SIG-M5 (cell line): ENCODE results near the gene CCBE1.
"Not testable (repeated sequence)": the region's sequence is repeated elsewhere in the genome, so short reads cannot be mapped to it uniquely, and the experiment has no call there.

Experiments used
- DNase-seq: peaks from one replicate; lab custom pipeline; 2025; lab: John Stamatoyannopoulos, UW

CCBE1 gene

DNA sequence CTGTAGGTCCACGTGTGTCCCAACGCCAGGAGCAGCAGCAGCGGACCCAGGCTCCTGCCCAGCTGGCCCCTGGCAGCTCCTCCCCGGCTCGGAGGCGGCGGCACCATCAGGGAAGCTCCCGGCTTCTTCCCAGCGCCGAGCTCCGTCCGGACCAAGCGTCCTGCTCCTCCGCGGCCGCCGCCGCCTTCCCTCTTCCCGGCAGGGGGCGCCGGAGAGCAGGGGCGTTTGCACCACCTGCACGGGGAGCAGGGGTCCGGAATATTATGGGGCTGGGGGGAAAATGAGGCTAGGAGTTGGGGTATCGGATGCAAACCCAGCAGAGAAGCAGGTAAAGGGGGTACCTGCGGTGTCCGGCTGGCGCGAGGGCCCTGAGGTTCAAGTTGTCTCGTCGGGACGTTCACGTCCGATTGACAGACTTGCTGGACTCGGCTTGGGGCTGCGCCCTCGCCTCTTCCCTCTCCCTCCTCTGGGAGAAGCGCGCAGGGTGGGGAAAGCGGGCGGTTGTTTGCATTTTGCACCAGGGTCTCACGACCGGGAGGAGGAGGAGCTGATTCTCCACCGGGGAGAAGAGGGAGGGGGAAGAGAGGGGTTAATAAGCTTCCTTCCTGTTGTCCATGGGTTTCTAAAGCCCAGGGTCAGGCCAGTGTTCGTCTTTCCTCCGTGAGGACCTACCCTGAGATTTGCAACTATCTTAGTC lies at the start of gene CCBE1:
Gene CCBE1, minus strand, starts transcription at position 188 of the 697 bp plus-strand sequence.
- DNase-seq: no peak

- DNase-seq: no peak
These were observed 47.1 kb upstream of the CCBE1 start for GRCh38 chr18:59744271-59744721.

DNA sequence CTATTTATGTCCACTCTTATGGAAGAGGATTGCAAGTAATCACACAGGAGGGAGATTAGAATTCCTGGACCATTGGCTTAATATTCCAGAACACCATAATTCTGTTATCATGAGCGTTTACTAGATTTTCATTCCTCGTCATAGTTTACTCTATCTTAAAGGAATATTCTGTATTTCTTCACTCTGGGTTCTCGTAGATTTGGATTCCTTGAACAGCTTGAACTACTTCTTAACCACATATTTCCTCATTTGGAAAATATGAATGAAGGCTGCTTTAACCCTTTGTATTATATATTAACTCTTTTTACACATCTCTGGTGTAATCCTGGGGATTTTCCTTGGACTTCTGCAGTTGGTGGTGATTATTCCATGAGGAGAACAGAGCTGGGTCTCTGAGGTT lies 46.3 kb upstream of the CCBE1 start:
- no peak for DNase-seq

DNA sequence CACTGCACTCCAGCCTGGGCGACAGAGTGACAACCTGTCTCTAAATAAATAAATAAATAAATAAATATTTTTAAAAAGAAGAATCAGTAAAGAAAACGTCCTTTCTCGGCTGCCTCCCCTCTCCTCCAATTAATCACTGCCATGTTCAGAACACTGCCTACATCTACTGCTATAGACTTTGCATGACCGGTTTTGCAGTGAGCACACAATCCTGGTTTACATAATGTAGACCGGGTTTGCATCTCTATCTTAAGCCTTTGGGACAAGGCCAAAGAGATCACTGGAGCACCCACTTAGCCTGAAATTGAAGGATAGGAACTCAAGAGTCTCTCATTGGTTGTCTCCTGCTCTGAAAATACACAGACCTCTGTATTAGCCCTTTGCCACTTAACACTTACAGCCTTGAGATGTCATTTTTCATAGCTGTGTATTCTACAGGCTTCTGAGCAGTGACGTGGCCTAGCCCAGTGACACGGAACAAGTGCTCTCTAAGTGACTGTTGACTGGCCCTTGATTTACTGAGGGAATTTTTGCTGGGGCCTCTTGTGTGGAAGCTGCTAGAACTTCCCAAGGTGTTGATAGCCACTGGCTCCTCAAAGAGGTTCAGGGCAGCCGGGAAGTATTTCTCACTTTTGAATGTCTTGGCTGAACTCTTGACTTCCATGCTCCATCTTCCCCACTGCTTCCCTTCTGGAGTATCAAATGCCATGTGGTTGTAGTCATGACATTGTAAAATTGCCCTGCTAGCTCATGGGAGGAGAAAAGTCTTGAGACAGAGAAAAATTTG lies 45.3 kb upstream of the CCBE1 start:
- no peak for DNase-seq

- no peak for DNase-seq
These were observed 42.9 kb upstream of the CCBE1 start for GRCh38 chr18:59740141-59740540.

DNA sequence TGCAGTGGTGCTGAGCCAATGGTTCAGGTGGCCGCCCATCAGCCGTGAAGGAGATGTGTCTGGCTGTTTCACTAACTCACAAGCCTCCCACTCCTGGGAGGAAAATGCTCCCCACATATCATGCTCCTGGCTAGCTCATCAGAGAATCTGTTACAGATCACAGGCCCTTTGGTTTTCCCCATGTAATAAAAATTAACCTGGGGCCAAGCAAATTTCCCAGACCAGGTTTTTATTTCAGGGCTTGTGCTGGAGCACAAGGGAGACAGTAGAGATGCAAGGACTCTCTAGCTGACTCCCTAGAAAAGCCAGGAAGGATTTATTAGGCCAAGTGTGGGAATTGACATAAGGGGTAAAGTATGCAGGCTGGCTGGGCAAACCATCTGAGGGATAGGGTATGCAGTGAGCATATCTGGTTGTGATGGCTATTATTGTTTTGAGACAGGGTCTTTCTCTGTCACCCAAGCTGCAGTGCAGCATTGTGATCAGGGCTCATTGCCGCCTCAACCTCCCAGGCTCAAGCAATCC lies 40.6 kb upstream of the CCBE1 start:
- no peak for DNase-seq

- not testable (repeated sequence) for DNase-seq
These were observed 40.1 kb upstream of the CCBE1 start for GRCh38 chr18:59737335-59737734.

- no peak for DNase-seq
These were observed 38.8 kb upstream of the CCBE1 start for GRCh38 chr18:59736061-59736460.

GRCh38 chr18:59735269-59735860 lies 38.1 kb upstream of the CCBE1 start:
- no peak for DNase-seq

GRCh38 chr18:59733421-59733820 lies 36.2 kb upstream of the CCBE1 start:
- no peak for DNase-seq

- DNase-seq: no peak
These were observed 33.7 kb upstream of the CCBE1 start for GRCh38 chr18:59730896-59731295.

- no peak for DNase-seq
These were observed 32.6 kb upstream of the CCBE1 start for GRCh38 chr18:59729781-59730180.

- no peak for DNase-seq
These were observed 31.6 kb upstream of the CCBE1 start for GRCh38 chr18:59728816-59729215.

GRCh38 chr18:59725142-59725541 lies 27.9 kb upstream of the CCBE1 start:
- DNase-seq: no peak

DNA sequence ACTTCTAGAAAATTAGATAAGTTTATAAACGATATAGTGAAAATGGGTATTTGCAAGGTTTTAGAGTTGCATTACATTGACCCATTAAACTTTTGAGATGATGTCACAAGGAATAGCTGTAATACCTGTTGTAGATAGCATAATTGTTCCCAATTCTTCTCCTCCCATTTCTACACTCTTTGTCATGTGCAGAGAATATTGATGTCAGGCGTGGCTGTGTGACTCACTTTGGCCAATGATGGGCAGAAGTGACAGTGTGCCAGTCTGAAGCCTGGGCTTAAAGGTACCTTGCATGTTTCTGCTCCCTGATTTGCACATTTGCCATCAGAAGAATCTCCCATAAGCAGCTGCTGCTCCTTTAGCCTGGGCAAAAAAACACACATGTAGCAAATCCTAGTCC lies 26.9 kb upstream of the CCBE1 start:
- no peak for DNase-seq

- no peak for DNase-seq
These were observed 24.7 kb upstream of the CCBE1 start for GRCh38 chr18:59721931-59722330.

GRCh38 chr18:59721211-59721610 lies 24.0 kb upstream of the CCBE1 start:
- DNase-seq: no peak

DNA sequence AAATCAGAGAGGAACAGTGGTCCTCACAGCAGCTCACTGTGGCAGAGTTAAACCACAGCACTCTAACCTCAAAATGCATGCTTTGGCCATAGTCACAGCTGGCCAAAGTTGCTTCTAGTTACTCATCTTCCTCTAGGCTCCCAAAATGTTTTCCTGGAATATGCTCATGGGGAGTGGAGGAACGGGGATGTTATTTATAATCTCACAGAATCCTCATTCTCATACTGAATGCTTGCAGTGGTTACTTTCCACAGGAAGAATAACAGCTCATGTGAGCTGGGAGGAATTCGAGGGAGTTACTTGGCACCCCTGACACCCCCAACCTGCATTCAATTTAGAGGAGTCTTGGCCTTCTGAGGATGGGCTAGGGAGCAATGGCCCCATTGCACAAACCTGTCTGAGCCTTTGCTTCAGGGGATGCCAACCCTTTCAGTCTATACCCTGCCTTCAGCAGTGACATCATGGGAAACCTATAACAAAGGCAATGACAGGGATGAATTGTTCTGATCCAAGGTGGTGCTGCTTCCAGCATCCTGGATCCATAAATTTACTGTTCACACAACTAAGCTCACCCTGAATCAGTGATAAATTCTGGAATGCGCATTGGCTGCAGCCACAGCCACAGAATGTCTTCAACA lies 22.4 kb upstream of the CCBE1 start:
- no peak for DNase-seq

DNA sequence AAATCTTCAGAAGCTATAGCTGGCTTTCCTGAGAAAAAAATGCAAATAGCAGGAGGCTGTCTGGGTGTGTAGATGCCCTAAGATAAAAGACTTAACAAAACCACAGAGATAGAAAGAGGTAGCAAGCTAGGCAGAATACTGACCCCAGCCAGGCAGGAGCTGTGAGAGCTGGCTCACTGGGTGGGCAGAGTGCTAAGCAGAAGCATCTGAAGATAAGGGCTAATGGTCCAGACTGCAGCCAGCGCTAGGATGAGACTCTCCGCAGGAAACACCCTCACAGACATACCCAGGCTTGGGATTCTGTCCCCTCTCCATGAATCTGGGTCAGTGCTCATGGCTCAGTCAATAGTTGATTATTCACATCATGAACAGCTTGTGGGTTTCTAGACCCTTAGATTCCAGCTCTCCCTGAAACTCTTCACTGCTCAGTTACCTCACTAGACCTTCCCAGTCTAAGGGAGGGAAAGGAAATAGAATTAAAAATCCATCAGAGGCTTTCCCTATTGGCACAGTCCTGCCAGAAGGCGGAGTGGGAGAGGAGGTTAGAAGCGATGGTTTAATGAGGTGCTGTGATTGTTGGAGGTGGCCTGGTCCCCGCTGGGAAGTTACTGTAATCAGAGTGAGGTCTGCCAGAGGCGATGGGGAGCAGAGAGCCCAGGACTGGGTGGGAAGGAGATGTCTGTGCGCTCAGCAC lies 21.4 kb upstream of the CCBE1 start:
- no peak for DNase-seq

- no peak for DNase-seq
These were observed 20.9 kb upstream of the CCBE1 start for GRCh38 chr18:59718108-59718463.

DNA sequence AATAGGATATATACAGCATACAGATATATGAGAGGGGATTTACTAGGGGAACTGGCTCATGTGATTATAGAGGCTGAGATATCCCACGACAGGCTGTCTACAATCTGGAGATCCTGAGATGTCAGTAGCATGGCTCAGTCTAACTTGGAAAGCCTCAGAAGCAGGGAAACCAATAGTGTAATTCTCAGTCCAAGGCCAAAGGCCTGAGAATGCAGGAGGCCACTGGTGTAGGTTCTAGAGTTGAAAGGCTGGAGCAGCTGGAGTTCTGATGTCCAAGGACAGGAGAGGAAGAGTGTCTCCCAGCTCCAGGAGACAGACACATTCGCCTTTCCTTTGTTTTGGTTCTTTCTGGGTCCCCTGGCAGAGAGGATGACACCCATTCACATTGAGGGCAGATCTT lies 20.1 kb upstream of the CCBE1 start:
- no peak for DNase-seq

DNA sequence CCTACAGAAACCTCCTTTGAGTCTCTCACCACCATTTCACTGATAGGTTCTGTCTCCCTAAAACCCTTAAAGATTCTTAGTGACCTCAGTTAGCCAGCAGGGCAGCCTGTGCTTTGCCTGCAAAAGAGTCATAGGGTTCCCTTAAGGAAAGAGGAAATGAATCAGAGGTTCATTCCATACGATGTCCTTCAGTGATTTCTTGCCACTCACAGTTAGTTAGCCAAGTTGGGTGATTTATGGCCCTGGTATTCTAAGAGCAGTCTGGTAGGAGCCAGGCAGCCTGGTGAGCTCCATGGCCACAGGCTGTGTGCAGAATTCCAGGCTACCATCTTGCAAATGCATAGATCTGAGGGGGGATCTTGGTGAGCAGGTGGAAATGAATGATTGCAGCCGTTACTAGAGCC lies 18.7 kb upstream of the CCBE1 start:
- no peak for DNase-seq
